GM23338 (cell line): ENCODE data around the gene MRPL34. TPM values are rescaled to one million over a fixed set of nuclear protein-coding genes. Genes with fewer than 3 reads are reported as not detected.

Experiments
- ATAC-seq: fragments of 200-7000 bp; cut with Tn5 transposase; 3 replicates; pipeline ENCODE4 v1.9.1; 2020
- DNase-seq: peaks from one replicate; pipeline ENCODE4 v3.0.0-alpha.2; 2015; ENCODE audit warnings: low spot score
- H2AFZ ChIP-seq: fragments of 200-600 bp; sonication (generic); 2 replicates; pipeline ENCODE4 v1.8.0; 2016; ENCODE audit warnings: antibody characterized with exemption, mild to moderate bottlenecking, moderate library complexity
- H3F3A ChIP-seq: fragments of 200-600 bp; sonication (generic); replicated peaks from 2 replicates; pipeline ENCODE4 v1.8.0; 2017; ENCODE audit warnings: antibody characterized with exemption, mixed run types, low read depth
- H3K27ac ChIP-seq: fragments of 200-600 bp; sonication (generic); 2 replicates; pipeline ENCODE4 v1.6.1; 2016; ENCODE audit warnings: low read depth
- H3K27me3 ChIP-seq: fragments of 200-600 bp; sonication (generic); 2 replicates; pipeline ENCODE4 v1.8.0; 2016; ENCODE audit warnings: mild to moderate bottlenecking, mixed run types, moderate library complexity; ENCODE audit not compliant: insufficient read depth
- H3K36me3 ChIP-seq: fragments of 200-600 bp; sonication (generic); 2 replicates; pipeline ENCODE4 v1.8.0; 2016; ENCODE audit warnings: mild to moderate bottlenecking; ENCODE audit not compliant: insufficient read depth
- H3K4me1 ChIP-seq: fragments of 200-600 bp; sonication (generic); 2 replicates; pipeline ENCODE4 v1.8.0; 2016; ENCODE audit warnings: mild to moderate bottlenecking, moderate library complexity; ENCODE audit not compliant: insufficient read depth
- H3K4me2 ChIP-seq: fragments of 200-600 bp; sonication (generic); 2 replicates; pipeline ENCODE4 v1.7.1; 2017; ENCODE audit warnings: mixed run types
- H3K4me3 ChIP-seq: fragments of 200-600 bp; sonication (generic); 2 replicates; pipeline ENCODE4 v1.6.1; 2016; ENCODE audit warnings: mixed run types
- H3K79me2 ChIP-seq: fragments of 200-600 bp; sonication (generic); replicated peaks from 2 replicates; pipeline ENCODE4 v1.8.0; 2017; ENCODE audit warnings: mild to moderate bottlenecking; ENCODE audit not compliant: insufficient read depth
- H3K9me2 ChIP-seq: fragments of 200-600 bp; sonication (generic); 2 replicates; pipeline ENCODE4 v1.8.0; 2017; ENCODE audit not compliant: insufficient read depth
- H4K20me1 ChIP-seq: fragments of 200-600 bp; sonication (generic); replicated peaks from 2 replicates; pipeline ENCODE4 v1.8.0; 2017; ENCODE audit warnings: mild to moderate bottlenecking; ENCODE audit not compliant: insufficient read depth
- H3K27ac Mint-ChIP-seq: 2 replicates; pipeline ENCODE4 v1.8.0; 2020; ENCODE audit warnings: inconsistent platforms, mild to moderate bottlenecking, moderate library complexity, mixed read lengths
- H3K27me3 Mint-ChIP-seq: 3 replicates; pipeline ENCODE4 v1.8.0; 2022; ENCODE audit warnings: low read depth, mild to moderate bottlenecking, moderate library complexity, mixed read lengths, inconsistent platforms; ENCODE audit not compliant: insufficient read depth, poor library complexity
- H3K36me3 Mint-ChIP-seq: 3 replicates; pipeline ENCODE4 v1.8.0; 2021; ENCODE audit warnings: low read depth, mild to moderate bottlenecking, inconsistent platforms, moderate library complexity, mixed read lengths
- H3K4me1 Mint-ChIP-seq: 3 replicates; pipeline ENCODE4 v1.8.0; 2020; ENCODE audit warnings: mild to moderate bottlenecking, inconsistent platforms, mixed read lengths
- H3K4me3 Mint-ChIP-seq: 3 replicates; pipeline ENCODE4 v1.8.0; 2021; ENCODE audit warnings: moderate library complexity, mild to moderate bottlenecking, inconsistent platforms, mixed read lengths
- H3K9me3 Mint-ChIP-seq: 3 replicates; pipeline ENCODE4 v1.8.0; 2020; ENCODE audit warnings: moderate library complexity, mild to moderate bottlenecking, inconsistent platforms, mixed read lengths
- ETS1 ChIP-seq: IDR thresholded peaks from 2 replicates; pipeline ENCODE4 v1.6.1; 2016; ENCODE audit warnings: antibody characterized with exemption
- EZH2 ChIP-seq: fragments of 200-600 bp; sonication (generic); IDR thresholded peaks from one replicate; pipeline ENCODE4 v1.8.0; 2017; ENCODE audit warnings: antibody characterized with exemption, mild to moderate bottlenecking, low read depth; ENCODE audit not compliant: unreplicated experiment
- EZH2phosphoT487 ChIP-seq: fragments of 200-600 bp; sonication (generic); IDR thresholded peaks from one replicate; pipeline ENCODE4 v1.8.1; 2018; ENCODE audit warnings: antibody characterized with exemption; ENCODE audit not compliant: unreplicated experiment
- JUNB ChIP-seq: IDR thresholded peaks from one replicate; pipeline ENCODE4 v1.6.1; 2016; ENCODE audit warnings: antibody characterized with exemption; ENCODE audit not compliant: unreplicated experiment
- POLR2AphosphoS5 ChIP-seq: IDR thresholded peaks from 2 replicates; pipeline ENCODE4 v1.6.1; 2016; ENCODE audit warnings: antibody characterized with exemption, low read depth
- REST ChIP-seq: IDR thresholded peaks from one replicate; pipeline ENCODE4 v1.6.1; 2018; ENCODE audit warnings: antibody characterized with exemption; ENCODE audit not compliant: unreplicated experiment
- STAT1 ChIP-seq: IDR thresholded peaks from one replicate; pipeline ENCODE4 v1.6.1; 2016; ENCODE audit warnings: antibody characterized with exemption; ENCODE audit not compliant: unreplicated experiment
- ZNF331 ChIP-seq: fragments of 250-450 bp; sonication (Bioruptor Pico); IDR thresholded peaks from 2 replicates; pipeline ENCODE4 v1.5.0; 2020; ENCODE audit warnings: low read depth, mild to moderate bottlenecking, moderate library complexity
- ZNF462 ChIP-seq: fragments of 250-450 bp; sonication (Bioruptor Pico); IDR thresholded peaks from 2 replicates; pipeline ENCODE4 v1.5.0; 2020; ENCODE audit warnings: mild to moderate bottlenecking, moderate library complexity
- polyA plus RNA-seq: library from polyadenylated mRNA; unstranded; fragments of >200 nt; fragmentation: Nextera tagmentation; extraction: Ambion mirVana; gene quantifications from 2 replicates; pipeline ENCODE4 v1.2.1, GENCODE V29; 2016
- total RNA-seq: library from RNA; depleted of rRNA; stranded (reverse); fragments of >200 nt; shearing (Covaris generic); gene quantifications from 2 replicates; pipeline ENCODE4 v1.2.3, GENCODE V29; 2014

Gene MRPL34
- total and polyA plus RNA-seq, 2 experiments from 2014 or later: 59.9 to 266 TPM

- H3K79me2 ChIP-seq: peaks cover 26% of the 10 kb centered on the region
- H3K9me3 Mint-ChIP-seq: no peaks in the 10 kb centered on the region; the same call in 1 of the 3 replicates
- H3F3A ChIP-seq: peaks cover 45% of the 10 kb centered on the region
- H3K36me3 Mint-ChIP-seq: peaks cover 10% of the 10 kb centered on the region; the same call in 2 of the 3 replicates
- H3K36me3 ChIP-seq: no peaks in the 10 kb centered on the region
- H3K27ac ChIP-seq: peak overlapping the region; percentile 92
- no peak for TF ChIP-seq REST
- peak; percentile 0 for ATAC-seq
- no peaks in the 10 kb centered on the region for H3K9me2 ChIP-seq
- peaks cover 31% of the 10 kb centered on the region for H3K27me3 Mint-ChIP-seq
- 0 out of 2 replicates have a peak overlapping the region, but pooled peaks have one; percentile 11 for H2AFZ ChIP-seq
- H4K20me1 ChIP-seq: peaks cover 16% of the 10 kb centered on the region
- H3K4me3 Mint-ChIP-seq: peak overlapping the region; percentile 95
- peak overlapping the region; percentile 79 for H3K4me2 ChIP-seq
- DNase-seq: peak; percentile 71
- H3K4me3 ChIP-seq: peak overlapping the region; percentile 91
- peaks cover 42% of the 10 kb centered on the region for H3K4me1 Mint-ChIP-seq
- H3K27me3 ChIP-seq: no peaks in the 10 kb centered on the region
- peak overlapping the region; percentile 97 for H3K27ac Mint-ChIP-seq
- H3K4me1 ChIP-seq: peaks cover 46% of the 10 kb centered on the region
Measured at GRCh38 chr19:17306285-17306714, 628 bp downstream of the MRPL34 start.

- Histone ChIP-seq H3K9me2 (no peaks in the 10 kb centered on the region), H3K4me3 (no peak overlapping the region), H3K4me1 (peaks cover 34% of the 10 kb centered on the region), H3K27ac (no peak overlapping the region), H2AFZ (no peak overlapping the region), H3F3A (peaks cover 37% of the 10 kb centered on the region), H3K27me3 (no peaks in the 10 kb centered on the region), H3K36me3 (no peaks in the 10 kb centered on the region), H3K79me2 (peaks cover 35% of the 10 kb centered on the region), H4K20me1 (peaks cover 16% of the 10 kb centered on the region), H3K4me2 (no peak overlapping the region)
- Mint-ChIP-seq H3K27ac (peak overlapping the region; percentile 32; the same call in 1 of the 2 replicates), H3K27me3 (peaks cover 29% of the 10 kb centered on the region), H3K36me3 (peaks cover 15% of the 10 kb centered on the region; the same call in 2 of the 3 replicates), H3K9me3 (no peaks in the 10 kb centered on the region; the same call in 1 of the 3 replicates), H3K4me1 (peaks cover 38% of the 10 kb centered on the region), H3K4me3 (peak overlapping the region; percentile 95)
- no peak for DNase-seq
- ATAC-seq: no peak
- TF ChIP-seq STAT1: no peak
- no peak for TF ChIP-seq ZNF462 (CRISPR knock-in tag)
- TF ChIP-seq EZH2: no peak
- no peak for TF ChIP-seq ZNF331
- TF ChIP-seq ETS1: no peak
- no peak for TF ChIP-seq POLR2AphosphoS5
- TF ChIP-seq EZH2phosphoT487: no peak
- no peak for TF ChIP-seq JUNB
Measured at GRCh38 chr19:17307876-17308377, 2.3 kb downstream of the MRPL34 start.
